Measurements from ENCODE around the gene MRPL24.
A peak's percentile ranks its signal among the peaks of the same experiment; 100 is the strongest.
"Not testable (repeated sequence)": the region's sequence is repeated elsewhere in the genome, so short reads cannot be mapped to it uniquely, and the experiment has no call there.

The MRPL24 gene

GRCh38 chr1:156740741-156741480, at the start of gene MRPL24:
Gene MRPL24, minus strand, starts transcription at chr1:156741088. Its CDS starts 2,384 bp downstream, at chr1:156738704.
- peak; percentile 88 to 97 for DNase-seq (ENCODE audit: low read depth in 2 of 2)

GRCh38 chr1:156789621-156790318, 48.9 kb upstream of the MRPL24 start:
- no peak for DNase-seq (ENCODE audit: low read depth in 2 of 2)

GRCh38 chr1:156788136-156788535, 47.2 kb upstream of the MRPL24 start:
- DNase-seq (ENCODE audit: low read depth in 2 of 2) = no peak

- no peak for DNase-seq (ENCODE audit: low read depth in 2 of 2)
These were observed 45.8 kb upstream of the MRPL24 start for GRCh38 chr1:156786640-156787039.

DNA sequence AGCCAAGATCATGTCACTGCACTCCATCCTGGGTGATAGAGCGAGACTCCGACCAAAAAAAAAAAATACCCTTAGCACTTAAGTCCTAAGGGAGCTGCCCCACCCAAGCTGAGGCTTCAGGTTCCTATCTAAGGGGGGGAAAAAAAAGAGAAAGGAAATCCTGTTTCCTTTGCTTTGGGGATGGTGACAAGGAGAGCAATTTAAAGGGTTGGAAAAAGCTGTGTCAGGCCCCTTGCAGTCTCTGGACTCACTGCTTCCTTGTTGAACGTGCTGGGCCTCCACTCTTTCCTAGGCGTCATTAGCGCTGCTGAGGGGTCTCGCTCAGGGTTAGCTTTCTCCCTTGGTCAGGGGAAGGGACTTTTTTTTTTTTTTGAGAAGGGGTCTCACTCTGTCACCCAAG, 44.6 kb upstream of the MRPL24 start:
- no peak for DNase-seq (ENCODE audit: low read depth in 2 of 2)

DNA sequence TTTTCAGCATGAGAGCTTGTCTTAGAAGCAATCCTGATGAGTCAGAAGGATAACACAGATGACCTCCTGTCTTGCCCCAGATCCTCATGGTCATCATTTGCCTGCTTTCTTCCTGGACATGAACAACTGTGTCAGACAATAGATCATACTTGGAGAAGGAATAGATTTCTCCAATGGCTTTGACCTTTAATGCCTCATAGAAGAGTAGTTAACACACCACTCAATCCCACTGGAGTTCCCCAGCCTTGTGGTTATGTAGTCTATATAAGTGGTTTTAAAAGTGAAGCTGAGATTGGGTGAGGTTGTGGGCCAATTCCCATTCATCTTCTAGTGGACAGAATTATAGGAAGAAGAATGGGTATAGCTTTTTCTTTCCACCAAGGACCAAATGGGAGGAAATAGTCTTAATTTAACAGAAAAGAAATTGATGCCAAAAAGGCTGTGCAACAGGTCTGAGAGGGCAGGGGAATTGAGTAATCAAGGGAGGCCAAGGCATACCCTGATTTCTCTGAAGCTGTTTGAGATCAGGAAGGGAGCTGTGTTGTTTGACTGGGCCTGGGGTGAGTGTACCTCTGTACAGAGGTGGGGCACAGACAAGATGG, 40.8 kb upstream of the MRPL24 start:
- DNase-seq (ENCODE audit: low read depth in 2 of 2) = no peak

GRCh38 chr1:156777573-156777972, 36.7 kb upstream of the MRPL24 start:
- DNase-seq (ENCODE audit: low read depth in 2 of 2) = no peak

DNA sequence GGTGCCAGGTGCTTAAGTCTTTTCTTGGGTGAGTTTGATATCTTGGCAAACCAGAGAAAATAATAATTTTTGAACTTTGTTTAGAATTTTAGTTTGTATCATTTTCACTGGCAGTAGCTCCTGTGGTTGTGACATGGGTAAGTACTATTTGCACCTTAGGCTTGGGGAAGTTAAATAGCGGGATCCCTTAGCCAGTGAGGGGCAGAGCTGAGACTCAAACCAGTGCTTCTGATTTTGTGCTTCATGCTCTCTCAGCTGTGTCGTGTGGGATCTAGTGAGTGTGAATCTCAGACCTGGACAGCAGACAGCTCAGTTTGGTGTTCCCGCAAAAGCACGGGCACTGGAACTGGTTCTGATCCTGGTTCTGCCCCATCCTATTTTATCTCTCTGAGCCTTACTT, 36.1 kb upstream of the MRPL24 start:
- no peak for DNase-seq (ENCODE audit: low read depth in 2 of 2)

DNA sequence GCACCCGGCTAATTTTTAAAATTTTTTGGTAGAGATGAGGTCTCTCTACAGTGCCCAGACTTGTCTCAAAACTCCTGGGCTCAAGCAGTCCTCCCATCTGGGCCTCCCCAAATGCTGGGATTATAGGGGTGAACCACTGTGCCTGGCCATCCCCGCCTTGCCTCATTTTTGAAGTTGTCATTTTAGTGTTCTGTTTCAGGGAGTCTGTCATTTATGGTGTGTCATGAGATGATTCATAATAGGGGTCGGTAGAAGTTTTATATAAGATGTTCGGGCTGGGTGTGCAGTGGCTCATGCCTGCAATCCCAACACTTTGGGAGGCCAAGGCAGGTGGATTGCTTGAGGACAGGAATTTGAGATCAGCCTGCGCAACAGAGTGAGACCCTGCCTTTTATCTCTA, 34.9 kb upstream of the MRPL24 start:
- DNase-seq (ENCODE audit: low read depth in 2 of 2) = no peak

DNA sequence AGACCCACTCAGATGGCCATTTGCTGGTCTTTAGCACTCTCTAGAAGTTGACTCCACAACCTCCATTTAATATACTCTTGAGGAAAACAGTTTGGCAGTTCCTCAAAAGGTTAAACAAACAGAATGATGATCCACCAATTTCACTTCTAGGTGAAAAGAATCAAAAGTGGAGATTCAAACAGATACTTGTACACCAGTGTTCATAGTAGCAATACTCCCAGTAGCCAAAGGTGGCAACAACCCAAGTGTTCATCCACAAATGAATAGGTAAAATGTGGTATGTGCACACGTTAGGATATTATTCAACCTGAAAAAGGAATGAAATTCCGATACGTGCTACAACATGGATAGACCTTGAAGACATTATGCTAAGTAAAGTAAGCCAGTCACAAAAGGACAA, 32.7 kb upstream of the MRPL24 start:
- no peak for DNase-seq (ENCODE audit: low read depth in 2 of 2)

GRCh38 chr1:156772728-156773497, 32.0 kb upstream of the MRPL24 start:
- no peak for DNase-seq (ENCODE audit: low read depth in 2 of 2)

DNA sequence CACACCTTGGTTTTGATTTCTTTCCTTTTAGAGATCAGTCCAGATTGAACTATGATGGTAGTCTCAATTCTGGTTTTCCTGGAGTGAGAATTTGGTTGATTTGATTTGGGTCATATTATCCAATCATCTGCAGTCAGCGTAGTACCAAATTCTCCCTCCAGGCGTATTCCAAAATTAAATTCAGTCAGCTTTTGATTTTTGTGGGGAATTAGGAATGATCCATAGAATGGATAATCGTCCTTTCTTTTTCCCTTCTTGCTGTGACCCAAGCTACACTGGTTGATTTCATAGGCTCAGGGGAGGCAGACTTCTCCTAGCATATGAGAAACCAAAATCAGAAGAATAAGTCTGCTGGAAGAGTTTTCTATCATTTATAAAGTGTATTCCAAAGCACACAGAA, 31.3 kb upstream of the MRPL24 start:
- DNase-seq (ENCODE audit: low read depth in 2 of 2) = no peak

- no peak for DNase-seq (ENCODE audit: low read depth in 2 of 2)
These were observed 27.9 kb upstream of the MRPL24 start for GRCh38 chr1:156768610-156769295.

- DNase-seq (ENCODE audit: low read depth in 2 of 2) = no peak
These were observed 27.2 kb upstream of the MRPL24 start for GRCh38 chr1:156767879-156768604.

GRCh38 chr1:156767101-156767878, 26.4 kb upstream of the MRPL24 start, which contains the start of gene PRCC:
Gene PRCC, plus strand, starts transcription at chr1:156767535. Its CDS starts 237 bp downstream, at chr1:156767772.
- peak; percentile 93 to 97 for DNase-seq (ENCODE audit: low read depth in 2 of 2)

- DNase-seq (ENCODE audit: low read depth in 2 of 2) = no peak
These were observed 25.6 kb upstream of the MRPL24 start for GRCh38 chr1:156766298-156767100.

DNA sequence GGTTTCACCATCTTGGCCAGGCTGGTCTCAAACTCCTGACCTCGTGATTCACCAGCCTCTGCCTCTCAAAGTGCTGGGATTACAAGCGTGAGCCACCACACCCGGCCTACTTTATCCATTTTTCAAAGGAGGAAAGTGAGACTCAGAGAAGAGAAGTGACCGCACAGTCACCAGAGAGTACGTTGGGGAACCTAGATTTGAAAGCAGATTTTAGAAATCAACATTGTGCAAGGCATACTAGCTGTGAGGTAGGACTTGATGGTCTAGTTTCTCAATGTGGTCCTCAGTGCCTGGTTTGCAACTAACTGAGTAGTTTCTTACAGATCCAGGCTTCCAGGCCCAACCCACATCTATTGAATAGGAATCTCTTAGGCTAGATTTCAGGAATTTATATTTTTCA, 24.8 kb upstream of the MRPL24 start:
- no peak for DNase-seq (ENCODE audit: low read depth in 2 of 2)

DNA sequence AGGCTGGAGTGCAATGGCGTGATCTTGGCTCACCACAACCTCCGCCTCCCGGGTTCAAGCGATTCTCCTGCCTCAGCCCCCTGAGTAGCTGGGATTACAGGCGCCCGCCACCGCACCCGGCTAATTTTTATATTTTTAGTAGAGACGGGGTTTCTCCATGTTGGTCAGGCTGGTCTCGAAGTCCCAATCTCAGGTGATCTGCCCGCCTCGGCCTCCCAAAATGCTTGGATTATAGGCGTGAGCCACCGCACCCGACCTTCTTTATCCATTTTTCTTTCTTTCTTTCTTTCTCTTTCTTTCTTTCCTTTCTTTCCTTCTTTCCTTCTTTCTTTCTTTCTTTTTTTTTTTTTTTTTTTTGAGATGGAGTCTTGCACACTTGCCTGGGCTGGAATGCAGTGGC, 24.2 kb upstream of the MRPL24 start:
- DNase-seq (ENCODE audit: low read depth in 2 of 2) = not testable (repeated sequence)

DNA sequence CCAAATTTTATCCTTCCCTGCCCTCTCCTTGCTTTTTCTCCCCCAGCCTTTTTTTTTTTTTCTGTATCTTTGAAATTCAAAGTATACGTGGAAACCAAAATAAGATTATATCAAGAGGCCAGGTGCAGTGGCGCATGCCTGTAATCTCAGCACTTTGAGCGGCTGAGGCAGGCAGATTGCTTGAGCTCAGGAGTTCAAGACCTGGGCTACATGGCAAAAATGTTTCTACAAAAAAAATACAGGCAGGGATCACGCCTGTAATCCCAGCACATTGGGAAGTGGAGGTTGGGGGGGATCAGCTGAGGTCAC, 19.9 kb upstream of the MRPL24 start:
- DNase-seq (ENCODE audit: low read depth in 2 of 2) = no peak

Measured in stimulated activated CD8-positive, alpha-beta memory T cell treated with anti-CD3 and anti-CD28 coated beads, Interleukin-15, amount 100 ng/mL, for 4 hours (primary cell).